HEK293 (cell line): ENCODE results near the gene PDRG1.

ENCODE experiments used
- GLIS1 ChIP-seq: fragments of 450-650 bp; formaldehyde crosslinking; IDR thresholded peaks from 2 replicates; pipeline ENCODE4 v1.5.1; 2016; ENCODE audit warnings: missing biosample characterization, missing genetic modification characterization
- HOXD13 ChIP-seq: sonication (generic); formaldehyde crosslinking; IDR thresholded peaks from 2 replicates; pipeline ENCODE4 v1.8.0; 2022; ENCODE audit warnings: missing genetic modification reagents, borderline replicate concordance
- RBAK ChIP-seq: fragments of 450-650 bp; formaldehyde crosslinking; IDR thresholded peaks from 2 replicates; pipeline ENCODE4 v1.5.1; 2016; ENCODE audit warnings: missing biosample characterization, missing genetic modification characterization
- YY1 ChIP-seq: fragments of 450-650 bp; formaldehyde crosslinking; IDR thresholded peaks from 2 replicates; pipeline ENCODE4 v1.5.1; 2018; ENCODE audit warnings: missing biosample characterization, missing genetic modification characterization
- ZBTB8A ChIP-seq: fragments of 450-650 bp; formaldehyde crosslinking; IDR thresholded peaks from 2 replicates; pipeline ENCODE4 v1.5.1; 2016; ENCODE audit warnings: missing biosample characterization, missing genetic modification characterization
- ZNF121 ChIP-seq: fragments of 450-650 bp; formaldehyde crosslinking; IDR thresholded peaks from 2 replicates; pipeline ENCODE4 v1.5.1; 2016; ENCODE audit warnings: missing biosample characterization, missing genetic modification characterization
- ZNF155 ChIP-seq: fragments of 450-650 bp; formaldehyde crosslinking; IDR thresholded peaks from 2 replicates; pipeline ENCODE4 v1.5.1; 2016; ENCODE audit warnings: missing biosample characterization, missing genetic modification characterization
- ZNF510 ChIP-seq: fragments of 450-650 bp; formaldehyde crosslinking; IDR thresholded peaks from 2 replicates; pipeline ENCODE4 v1.5.1; 2018; ENCODE audit warnings: mild to moderate bottlenecking, missing genetic modification characterization, missing biosample characterization; ENCODE audit not compliant: insufficient replicate concordance
- ZNF571 ChIP-seq: fragments of 450-650 bp; formaldehyde crosslinking; IDR thresholded peaks from 2 replicates; pipeline ENCODE4 v1.5.0; 2017; ENCODE audit warnings: missing biosample characterization, missing genetic modification characterization
- ZNF660 ChIP-seq: fragments of 450-650 bp; IDR thresholded peaks from 2 replicates; pipeline ENCODE4 v1.5.1; 2018; ENCODE audit warnings: missing biosample characterization, mild to moderate bottlenecking, missing genetic modification characterization
- TF ChIP-seq, protein P1 (sequence below): fragments of 450-650 bp; formaldehyde crosslinking; IDR thresholded peaks from 2 replicates; pipeline ENCODE4 v1.5.1; 2016; ENCODE audit warnings: missing biosample characterization, missing genetic modification characterization
- TF ChIP-seq, protein P2 (sequence below): fragments of 450-650 bp; formaldehyde crosslinking; IDR thresholded peaks from 2 replicates; pipeline ENCODE4 v1.5.1; 2016; ENCODE audit warnings: missing biosample characterization, missing genetic modification characterization
- TF ChIP-seq, protein P3 (sequence below): fragments of 450-650 bp; formaldehyde crosslinking; IDR thresholded peaks from 2 replicates; pipeline ENCODE4 v1.5.1; 2016; ENCODE audit warnings: missing biosample characterization, missing genetic modification characterization
- TF ChIP-seq, protein P4 (sequence below): sonication (generic); formaldehyde crosslinking; IDR thresholded peaks from 2 replicates; pipeline ENCODE4 v1.8.1; 2022; ENCODE audit warnings: mild to moderate bottlenecking, moderate library complexity, missing genetic modification reagents

DNA sequence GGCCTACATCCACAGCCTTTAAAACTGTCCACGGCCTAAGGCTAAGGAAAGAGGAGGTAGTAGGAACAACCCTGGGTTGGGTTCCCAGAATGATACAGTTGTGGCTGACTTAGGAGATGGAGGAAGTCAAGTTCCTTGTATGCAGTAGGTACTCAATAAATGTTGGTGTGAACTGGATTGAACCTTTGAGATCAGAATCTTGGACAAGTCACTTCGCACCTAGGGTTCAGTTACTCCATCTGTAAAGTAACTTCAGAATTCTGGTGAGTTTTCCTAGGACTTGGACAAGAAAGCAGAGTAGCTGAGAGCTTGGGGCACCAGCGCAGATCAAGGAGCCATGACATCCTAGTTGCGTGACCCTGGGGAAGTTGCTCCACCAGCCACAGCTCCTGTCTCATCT lies 25.2 kb upstream of the PDRG1 start:
- TF ChIP-seq, protein P1, sequence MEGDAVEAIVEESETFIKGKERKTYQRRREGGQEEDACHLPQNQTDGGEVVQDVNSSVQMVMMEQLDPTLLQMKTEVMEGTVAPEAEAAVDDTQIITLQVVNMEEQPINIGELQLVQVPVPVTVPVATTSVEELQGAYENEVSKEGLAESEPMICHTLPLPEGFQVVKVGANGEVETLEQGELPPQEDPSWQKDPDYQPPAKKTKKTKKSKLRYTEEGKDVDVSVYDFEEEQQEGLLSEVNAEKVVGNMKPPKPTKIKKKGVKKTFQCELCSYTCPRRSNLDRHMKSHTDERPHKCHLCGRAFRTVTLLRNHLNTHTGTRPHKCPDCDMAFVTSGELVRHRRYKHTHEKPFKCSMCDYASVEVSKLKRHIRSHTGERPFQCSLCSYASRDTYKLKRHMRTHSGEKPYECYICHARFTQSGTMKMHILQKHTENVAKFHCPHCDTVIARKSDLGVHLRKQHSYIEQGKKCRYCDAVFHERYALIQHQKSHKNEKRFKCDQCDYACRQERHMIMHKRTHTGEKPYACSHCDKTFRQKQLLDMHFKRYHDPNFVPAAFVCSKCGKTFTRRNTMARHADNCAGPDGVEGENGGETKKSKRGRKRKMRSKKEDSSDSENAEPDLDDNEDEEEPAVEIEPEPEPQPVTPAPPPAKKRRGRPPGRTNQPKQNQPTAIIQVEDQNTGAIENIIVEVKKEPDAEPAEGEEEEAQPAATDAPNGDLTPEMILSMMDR (tag by site-specific recombination): no peak
- TF ChIP-seq ZBTB8A (tag by site-specific recombination): no peak
- TF ChIP-seq, protein P2, sequence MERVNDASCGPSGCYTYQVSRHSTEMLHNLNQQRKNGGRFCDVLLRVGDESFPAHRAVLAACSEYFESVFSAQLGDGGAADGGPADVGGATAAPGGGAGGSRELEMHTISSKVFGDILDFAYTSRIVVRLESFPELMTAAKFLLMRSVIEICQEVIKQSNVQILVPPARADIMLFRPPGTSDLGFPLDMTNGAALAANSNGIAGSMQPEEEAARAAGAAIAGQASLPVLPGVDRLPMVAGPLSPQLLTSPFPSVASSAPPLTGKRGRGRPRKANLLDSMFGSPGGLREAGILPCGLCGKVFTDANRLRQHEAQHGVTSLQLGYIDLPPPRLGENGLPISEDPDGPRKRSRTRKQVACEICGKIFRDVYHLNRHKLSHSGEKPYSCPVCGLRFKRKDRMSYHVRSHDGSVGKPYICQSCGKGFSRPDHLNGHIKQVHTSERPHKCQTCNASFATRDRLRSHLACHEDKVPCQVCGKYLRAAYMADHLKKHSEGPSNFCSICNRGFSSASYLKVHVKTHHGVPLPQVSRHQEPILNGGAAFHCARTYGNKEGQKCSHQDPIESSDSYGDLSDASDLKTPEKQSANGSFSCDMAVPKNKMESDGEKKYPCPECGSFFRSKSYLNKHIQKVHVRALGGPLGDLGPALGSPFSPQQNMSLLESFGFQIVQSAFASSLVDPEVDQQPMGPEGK (tag by site-specific recombination): no peak
- TF ChIP-seq HOXD13 (CRISPR knock-in tag): no peak
- no peak for TF ChIP-seq YY1
- TF ChIP-seq, protein P3, sequence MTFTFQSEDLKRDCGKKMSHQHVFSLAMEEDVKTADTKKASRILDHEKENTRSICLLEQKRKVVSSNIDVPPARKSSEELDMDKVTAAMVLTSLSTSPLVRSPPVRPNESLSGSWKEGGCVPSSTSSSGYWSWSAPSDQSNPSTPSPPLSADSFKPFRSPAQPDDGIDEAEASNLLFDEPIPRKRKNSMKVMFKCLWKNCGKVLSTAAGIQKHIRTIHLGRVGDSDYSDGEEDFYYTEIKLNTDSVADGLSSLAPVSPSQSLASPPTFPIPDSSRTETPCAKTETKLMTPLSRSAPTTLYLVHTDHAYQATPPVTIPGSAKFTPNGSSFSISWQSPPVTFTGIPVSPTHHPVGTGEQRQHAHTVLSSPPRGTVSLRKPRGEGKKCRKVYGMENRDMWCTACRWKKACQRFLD (tag by site-specific recombination): no peak
- no peak for TF ChIP-seq ZNF660 (tag by site-specific recombination)
- no peak for TF ChIP-seq ZNF510 (tag by site-specific recombination)
- TF ChIP-seq RBAK (tag by site-specific recombination): no peak
- TF ChIP-seq GLIS1 (tag by site-specific recombination): no peak
- TF ChIP-seq, protein P4, sequence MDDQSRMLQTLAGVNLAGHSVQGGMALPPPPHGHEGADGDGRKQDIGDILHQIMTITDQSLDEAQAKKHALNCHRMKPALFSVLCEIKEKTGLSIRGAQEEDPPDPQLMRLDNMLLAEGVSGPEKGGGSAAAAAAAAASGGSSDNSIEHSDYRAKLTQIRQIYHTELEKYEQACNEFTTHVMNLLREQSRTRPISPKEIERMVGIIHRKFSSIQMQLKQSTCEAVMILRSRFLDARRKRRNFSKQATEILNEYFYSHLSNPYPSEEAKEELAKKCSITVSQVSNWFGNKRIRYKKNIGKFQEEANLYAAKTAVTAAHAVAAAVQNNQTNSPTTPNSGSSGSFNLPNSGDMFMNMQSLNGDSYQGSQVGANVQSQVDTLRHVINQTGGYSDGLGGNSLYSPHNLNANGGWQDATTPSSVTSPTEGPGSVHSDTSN: no peak
- no peak for TF ChIP-seq ZNF121
- TF ChIP-seq ZNF571 (tag by site-specific recombination): no peak
- TF ChIP-seq ZNF155 (tag by site-specific recombination): no peak
